DMS114 treated with DMSO at 0.1 percent for 48 hours (cell line): ENCODE results near the gene NMUR2.
A peak's percentile ranks its signal among the peaks of the same experiment; 100 is the strongest.

Source experiments
- DNase-seq: peaks from one replicate; lab custom pipeline; 2025; ENCODE audit not compliant: unreplicated experiment; lab: John Stamatoyannopoulos, UW

Gene NMUR2

DNA sequence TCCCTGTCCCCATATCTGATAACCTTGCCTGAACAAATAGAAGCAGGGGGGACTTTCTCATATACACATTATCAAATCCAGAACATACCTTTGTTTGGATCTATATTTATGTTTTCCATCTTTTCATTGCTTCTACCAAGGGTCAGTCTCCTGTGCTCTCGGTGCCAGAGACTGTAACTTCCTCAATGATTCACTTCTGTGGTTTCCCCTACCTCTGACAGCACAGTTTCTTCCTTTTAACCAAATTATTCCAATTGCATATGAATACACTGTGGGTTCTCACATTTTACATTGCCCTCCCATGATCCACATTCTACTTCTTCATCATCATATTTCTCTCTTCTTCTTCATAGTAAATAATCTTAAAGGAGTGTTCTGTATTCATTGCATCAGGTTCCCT is 32.2 kb downstream of the NMUR2 start:
- DNase-seq, result no peak

DNA sequence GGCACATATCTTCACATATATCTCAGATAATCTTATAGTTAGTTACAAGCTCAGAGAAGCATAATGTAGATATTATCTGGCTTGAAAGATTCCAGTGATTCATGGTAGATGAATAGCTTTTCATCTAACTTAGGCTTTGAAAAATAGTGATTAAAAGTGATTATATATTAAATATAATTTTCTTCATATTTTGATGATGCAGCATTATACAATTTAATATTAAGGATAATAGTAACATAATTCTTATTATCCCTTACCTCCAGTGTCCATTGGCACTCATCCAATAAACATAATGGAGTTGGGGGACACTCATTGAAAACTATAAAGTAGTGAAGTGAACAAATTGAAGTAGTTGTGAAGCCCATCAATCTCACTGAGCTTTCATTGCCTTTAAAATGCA is 35.8 kb downstream of the NMUR2 start:
- DNase-seq, result no peak

DNA sequence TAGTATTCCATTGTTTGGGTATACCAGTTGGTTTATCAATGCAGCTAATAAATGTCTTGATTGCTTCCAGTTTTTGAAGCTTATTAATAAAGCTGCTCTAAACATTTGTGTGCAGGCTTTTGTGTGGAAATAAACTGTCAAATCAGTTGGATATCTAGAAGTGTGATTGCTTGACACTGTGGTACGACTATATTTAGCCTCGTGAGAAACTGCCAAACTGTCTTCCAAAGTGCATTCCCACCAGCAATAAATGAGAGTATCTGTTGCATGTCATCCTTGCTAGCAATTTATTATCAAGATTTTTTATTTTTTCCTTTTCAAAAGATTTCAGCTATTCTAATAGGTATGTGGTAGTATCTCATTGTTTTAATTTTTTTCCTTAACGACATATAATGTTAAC is 37.5 kb downstream of the NMUR2 start:
- no peak for DNase-seq

DNA sequence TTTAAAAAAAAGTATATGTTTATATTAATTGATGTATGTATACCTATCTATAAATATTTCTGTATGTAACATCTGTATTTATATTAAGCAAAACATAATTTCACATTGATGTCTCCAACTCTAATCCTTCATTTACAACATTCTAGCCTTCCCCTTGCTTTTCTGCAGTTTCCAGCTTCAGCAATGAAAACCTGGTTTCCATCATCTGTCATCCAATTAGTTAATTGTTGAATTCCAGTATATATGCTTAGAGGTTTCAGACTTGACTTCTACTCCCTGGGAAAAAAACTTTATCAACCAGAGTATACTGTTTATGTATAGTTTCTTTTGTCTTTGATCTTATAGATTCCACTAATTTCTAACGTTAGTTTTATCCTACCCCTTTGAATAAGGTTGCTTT is 38.4 kb downstream of the NMUR2 start:
- no peak for DNase-seq

DNA sequence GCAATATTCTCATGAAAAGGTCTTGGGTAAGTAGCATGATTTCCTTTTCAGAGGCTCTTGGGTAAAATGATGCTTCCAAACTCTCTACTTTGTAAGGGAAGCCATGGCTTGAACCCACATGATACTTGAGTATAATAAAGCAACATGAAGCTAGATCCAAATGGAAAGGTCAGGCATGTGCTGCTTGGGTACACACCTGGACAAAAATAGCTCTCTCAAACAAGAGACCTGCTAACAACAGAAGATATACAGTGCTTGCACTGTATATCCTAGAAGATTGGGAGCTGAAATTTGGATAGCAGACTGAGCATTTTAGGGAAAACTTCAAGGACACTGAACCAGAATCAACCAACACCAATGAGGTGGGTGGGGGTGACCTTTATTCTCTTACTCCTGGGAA is 40.2 kb downstream of the NMUR2 start:
- no peak for DNase-seq

DNA sequence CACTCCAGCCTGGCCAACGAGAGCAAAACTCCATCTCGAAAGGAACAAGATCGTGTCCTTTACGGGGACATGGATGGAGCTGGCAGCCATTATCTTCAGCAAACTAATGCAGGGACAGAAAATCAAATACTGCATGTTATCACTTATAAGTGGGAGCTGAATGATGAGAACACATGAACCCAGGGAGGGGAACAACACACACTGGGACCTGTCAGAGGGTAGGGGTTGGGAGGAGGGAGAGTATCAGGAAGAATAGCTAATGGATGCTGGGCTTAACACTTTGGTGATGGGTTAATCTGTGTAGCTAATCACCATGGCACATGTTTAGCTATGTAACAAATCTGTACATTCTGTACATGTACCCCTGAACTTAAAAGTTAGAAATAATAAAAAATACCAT is 40.9 kb downstream of the NMUR2 start:
- no peak for DNase-seq

DNA sequence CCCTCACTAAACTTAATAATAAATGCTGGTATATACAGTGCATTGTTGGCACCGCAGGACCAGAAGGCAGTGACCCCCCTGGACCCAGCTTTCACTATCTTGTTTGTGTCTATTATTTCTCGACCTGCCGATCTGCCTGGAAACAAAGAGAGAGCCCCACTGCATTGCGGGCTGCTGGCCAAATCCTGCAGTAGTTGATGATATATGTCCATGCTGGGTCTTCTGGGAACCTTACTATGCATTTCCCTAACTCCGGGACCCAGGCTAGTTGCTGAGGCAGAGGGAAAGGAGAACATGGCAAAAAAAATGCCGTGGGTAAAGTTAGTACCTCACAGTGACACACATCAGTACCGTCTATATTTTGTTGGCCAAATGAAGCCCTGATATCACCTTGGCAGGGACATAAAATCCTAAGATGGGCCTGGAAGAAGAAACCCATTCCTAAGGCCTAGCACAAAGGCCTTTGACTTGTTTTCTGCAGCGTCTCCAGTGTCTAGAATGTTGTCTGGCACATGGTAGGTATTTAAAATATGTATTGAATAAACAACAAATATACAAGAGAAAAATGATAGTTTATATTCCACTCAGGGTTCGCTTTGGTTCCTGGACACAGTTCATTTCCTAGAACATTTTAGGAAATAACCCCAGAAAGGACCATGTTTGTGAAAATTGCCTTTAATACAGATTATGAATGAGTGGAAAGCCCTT is 46.1 kb downstream of the NMUR2 start:
- no peak for DNase-seq

DNA sequence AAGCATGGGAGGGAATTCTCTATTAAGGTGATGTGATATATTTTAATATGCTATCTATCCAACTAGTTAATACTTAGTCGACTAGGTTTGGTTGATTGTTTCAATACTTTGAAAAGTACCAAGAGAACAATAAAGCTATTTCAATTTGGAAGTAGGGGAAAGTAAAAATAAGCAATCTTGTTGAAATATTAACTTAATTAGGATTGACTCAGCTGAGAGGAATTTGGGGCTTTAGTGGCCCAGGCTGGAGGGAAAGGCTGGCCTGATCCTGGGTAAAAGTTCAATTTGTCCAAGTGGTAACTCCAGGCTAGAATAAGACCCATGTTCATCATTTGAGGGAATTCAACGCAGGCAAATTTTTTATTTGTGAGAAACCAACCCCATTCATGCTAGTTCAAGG is 48.6 kb downstream of the NMUR2 start:
- no peak for DNase-seq

DNA sequence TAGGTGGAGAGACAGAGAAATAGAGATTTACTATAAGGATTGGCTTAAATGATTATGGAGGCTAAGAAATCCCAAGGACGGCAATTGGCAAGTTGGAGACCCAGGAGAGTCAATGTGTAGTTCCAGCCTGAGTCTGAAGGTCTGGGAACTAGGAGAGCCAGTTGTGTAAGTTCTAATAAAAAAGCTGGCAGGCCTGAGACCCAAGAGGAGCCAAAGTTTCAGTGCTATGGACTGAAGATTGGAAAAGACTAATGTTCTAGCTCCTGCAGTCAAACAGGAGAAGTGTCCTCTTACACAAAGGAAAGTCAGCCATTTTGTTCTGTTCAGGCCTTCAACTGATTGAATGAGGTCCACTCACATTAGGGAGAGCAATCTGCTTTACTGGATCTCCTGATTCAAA is 50.0 kb downstream of the NMUR2 start:
- no peak for DNase-seq

DNA sequence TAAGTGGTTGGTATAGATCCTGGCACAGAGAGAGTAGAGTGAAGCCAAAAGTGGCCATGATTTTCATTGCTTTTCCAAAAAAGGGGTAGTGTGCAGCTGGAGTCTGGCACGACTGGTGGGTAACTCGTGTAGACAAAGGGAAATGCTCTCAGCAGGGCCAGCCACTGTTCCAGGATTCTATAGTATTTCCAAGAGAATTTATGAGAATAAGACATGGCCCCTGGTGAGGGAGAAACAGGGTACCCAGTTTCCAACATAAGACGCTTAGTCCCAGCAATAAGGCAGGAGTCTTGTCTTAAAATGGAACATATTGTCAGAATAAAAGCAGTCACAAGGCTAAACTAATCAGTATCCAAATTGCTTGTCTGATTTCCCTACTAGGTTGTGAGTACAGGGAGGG is 52.1 kb downstream of the NMUR2 start:
- DNase-seq, result no peak

DNA sequence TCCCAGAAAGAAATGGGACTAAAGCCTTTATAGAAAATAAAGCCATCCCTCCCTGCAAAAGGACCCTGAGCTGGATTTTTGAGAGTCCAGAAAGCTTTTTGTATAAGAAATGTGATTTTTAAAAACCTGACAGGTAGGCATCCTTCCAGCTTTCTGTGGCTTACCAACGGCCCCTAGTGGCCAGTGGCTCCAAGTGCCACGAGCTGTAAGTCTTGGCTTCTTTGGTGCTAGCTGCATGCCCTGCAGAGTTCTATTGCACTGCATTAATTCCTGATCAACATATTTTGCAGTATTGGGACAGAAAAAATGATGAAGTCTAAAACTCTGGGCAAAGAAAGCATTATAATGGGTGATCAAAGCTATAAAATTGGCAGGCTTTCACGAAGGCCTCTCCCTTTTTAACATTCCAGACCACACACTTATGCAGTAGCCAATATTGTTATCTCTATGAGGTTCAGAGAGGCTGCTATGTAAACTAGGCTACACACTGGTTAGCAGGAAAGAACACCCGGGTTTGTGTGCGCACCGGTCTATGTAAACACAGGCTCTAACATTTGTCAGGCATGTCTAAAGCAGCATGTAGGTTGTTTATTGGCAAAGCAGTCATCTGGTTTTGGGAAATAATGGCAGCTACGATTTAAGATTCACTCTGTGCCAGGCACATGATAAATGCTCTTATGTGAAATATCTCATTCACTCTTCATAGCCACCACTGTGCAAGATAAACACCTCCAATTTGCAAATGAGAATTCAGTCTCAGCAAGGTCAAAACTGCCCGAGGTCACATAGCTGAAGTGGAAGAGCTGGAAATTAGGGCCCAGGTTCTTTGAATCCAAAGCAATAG is 55.2 kb downstream of the NMUR2 start:
- peak; percentile 12 for DNase-seq
